LNCAP (cell line): ENCODE measurements around the gene MTERF4.

Experiments used
- CTCF ChIP-seq: fragments of 450-650 bp; IDR thresholded peaks from 2 replicates; pipeline ENCODE4 v1.5.1; 2017; ENCODE audit warnings: mild to moderate bottlenecking

Gene MTERF4

DNA sequence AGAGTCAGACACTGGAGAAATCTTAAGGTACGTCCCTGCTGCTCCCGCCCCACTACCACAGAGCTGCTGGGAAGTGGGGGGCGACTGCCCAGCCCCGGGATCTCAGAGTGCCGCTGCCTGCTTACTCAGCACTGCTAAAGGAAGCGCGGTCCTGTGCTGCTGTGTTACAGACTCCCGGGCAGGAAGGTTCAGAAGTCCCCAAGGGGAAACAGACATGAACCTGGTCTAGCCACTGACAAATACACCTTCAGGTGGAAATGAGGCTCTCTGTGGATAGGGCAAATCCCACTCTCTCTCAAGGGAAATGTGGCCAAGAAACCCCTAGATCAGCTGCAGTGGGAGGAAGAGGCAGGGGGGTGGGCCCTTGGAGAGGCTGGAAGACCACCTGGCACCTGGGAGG, 13.7 kb downstream of the MTERF4 start:
- TF ChIP-seq CTCF = no peak

DNA sequence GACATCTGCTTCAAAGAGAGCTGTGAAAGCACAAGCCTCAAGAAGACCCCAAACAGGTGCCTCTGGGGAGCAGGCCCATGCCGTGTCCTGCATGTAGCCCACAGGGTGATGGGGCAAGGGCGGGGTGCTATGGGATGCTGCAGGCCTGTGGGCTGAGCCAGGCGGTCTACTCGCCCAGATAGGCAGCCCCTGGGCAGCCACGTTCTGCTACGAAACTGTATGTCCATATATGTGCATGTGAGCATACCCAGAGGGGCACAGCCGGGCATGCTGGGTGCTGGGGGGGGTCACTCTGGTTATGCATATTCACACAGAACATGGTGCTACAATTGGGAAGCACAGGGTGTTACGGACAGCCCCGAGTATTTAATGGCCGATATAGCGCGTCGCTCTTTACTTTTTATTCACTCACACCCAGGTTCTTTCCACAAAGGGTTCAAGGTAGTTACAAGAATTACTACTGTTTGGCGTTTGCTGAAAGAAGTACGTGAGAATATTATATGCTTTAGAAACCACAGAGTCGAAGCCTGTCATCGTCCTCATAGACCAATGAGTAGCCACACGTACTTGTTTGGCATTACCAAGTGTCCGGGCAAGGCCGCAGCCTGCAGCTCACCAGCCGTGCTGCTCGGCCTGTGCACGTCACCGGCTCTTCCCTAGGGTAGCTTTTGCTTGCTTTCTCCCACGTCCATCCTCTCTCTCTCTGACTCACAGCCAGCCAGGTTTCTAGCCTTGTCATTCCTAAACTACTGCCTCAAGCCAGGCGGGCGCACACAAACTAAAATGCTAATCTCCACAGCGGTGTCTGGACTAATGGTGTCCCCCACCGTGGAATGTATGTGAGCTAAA, 14.4 kb downstream of the MTERF4 start:
- TF ChIP-seq CTCF = no peak

GRCh38 chr2:241084856-241085444, 17.1 kb downstream of the MTERF4 start:
- no peak for TF ChIP-seq CTCF

- TF ChIP-seq CTCF = no peak
Observed at GRCh38 chr2:241083091-241083415, 19.0 kb downstream of the MTERF4 start.

GRCh38 chr2:241082341-241083090, 19.6 kb downstream of the MTERF4 start:
- no peak for TF ChIP-seq CTCF

- no peak for TF ChIP-seq CTCF
Observed at GRCh38 chr2:241081643-241082340, 20.3 kb downstream of the MTERF4 start.

DNA sequence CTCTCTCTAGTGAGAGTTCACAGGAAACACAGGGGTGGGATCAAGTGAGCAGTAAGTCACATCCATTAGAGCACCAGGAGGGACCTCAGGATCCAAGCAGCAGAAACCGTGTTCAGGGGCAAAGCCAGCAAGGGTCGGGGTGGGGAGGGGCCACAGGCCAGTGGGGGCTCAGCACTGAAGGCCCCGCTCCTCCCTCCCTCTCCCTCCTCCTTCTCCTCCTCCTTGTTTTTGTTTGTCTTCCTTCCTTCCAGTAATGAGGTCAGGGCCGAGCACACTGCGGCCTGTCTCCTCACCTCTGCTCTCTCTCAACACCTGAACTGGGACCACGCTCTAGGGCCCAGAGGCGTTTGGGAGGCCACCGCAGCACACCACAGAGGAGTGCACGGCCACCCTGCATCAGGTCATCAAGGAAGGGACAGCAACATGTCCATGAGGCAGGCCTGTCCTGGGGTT, 20.9 kb downstream of the MTERF4 start:
- no peak for TF ChIP-seq CTCF
